Occipital lobe (tissue), 3 donors: ENCODE data around the gene TOM1L2. TPM values are rescaled to one million over a fixed set of nuclear protein-coding genes. Genes with fewer than 3 reads are reported as not detected.
A peak's percentile ranks its signal among the peaks of the same experiment; 100 is the strongest.
"Not testable (repeated sequence)": the region's sequence is repeated elsewhere in the genome, so short reads cannot be mapped to it uniquely, and the experiment has no call there.

Experiments
- DNase-seq: peaks from one replicate; lab custom pipeline; 2025; lab: John Stamatoyannopoulos, UW
- small RNA-seq: library from RNA; depleted of rRNA; stranded (forward); fragments of <200 nt; gene quantifications from one replicate; pipeline ENCODE3, GENCODE V24; 2014
- total RNA-seq: library from RNA; depleted of rRNA; stranded (reverse); fragments of >200 nt; gene quantifications from one replicate; pipeline ENCODE4 v1.2.3, GENCODE V29; 2014

The TOM1L2 gene
- total RNA-seq, 1 donor from 2014 or later: 17.8 TPM

DNA sequence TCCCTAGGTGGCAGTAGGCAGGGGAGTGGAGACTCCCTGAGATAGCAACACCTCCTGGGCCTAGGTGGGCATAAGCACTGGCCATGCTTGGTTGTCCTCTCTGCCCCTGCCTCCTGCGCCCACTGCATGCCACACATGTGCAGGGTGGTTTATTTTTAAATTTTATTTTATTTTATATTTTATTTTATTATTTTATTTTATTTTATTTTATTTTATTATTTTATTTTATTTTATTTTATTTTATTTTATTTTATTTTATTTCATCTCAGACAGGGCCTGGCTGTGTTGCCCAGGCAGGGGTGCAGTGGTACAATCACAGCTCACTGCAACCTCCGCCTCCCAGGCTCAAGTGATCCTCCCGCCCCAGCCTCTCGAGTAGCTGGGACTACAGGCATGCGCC lies 164.0 kb downstream of the TOM1L2 start:
- not testable (repeated sequence) for DNase-seq

DNA sequence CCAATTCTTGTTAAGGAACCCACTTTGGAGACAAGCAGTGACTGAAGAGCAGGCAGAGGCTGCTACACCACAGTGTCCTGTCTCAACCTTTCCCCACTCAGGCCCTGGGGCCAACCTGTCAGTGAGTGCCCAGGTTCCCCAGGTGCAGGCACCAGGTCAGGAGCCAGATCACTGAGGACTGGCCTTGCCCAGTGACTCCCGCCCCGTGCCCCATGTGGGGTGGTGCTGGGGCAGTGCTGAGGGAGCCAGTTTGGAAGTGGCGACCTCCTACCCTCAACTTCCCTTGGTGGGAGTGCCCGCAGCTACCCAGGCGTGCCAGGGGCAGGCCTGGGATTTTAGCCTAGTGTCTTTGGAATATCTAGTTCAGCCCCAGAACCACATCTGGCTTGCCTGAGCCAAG lies 164.8 kb downstream of the TOM1L2 start:
- no peak for DNase-seq

DNA sequence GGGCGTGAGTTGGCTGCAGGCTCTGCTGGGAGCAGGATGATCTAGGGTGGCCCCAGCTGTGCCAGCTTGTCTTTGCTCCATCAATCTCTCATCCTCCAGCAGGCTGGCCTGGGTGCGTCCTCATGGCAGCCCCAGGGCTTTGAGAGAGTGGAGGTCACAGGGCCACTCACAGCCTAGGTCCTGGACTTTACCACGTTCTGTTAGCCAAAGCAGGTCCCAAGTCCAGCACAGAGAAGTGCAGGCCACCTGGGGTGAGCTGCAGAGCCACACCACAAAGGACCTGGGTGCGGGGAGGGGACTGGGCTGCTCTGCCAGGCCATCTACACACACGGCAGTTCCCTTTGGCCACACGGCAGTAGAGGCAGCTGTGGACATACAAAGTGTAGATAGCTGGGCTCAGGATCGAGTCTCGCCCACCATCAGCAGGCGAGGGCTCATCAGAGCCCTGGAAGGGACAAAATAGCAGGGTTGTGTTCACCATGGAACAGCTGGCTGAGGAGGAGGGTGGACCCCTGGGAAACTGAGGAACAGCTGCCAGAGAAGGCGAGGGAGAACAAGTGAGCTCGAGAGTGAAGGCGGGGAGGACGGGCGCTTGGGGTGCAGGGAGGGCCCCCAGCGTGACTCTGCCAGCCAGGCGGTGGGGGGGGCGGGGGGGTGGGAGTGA lies 165.5 kb downstream of the TOM1L2 start:
- DNase-seq: no peak

DNA sequence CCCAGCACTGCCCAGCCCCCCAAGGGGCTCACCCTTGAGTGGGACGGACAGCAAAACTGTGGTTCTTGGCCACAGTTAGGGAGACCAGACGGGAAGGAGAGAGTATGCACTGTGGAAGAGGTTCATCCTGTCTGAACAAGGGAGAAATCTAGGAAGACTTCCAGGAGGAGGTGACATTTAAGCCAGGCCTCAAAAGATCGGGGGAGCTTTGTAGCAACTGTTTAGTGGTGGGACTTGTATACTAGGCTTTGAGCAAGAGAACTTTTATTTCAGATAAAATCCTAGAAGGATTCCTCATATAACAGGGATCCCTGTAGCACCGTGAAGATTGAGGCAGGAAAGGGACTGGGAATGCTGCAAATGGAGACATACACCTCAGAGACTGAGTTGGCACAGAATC lies 166.2 kb downstream of the TOM1L2 start:
- DNase-seq: no peak

DNA sequence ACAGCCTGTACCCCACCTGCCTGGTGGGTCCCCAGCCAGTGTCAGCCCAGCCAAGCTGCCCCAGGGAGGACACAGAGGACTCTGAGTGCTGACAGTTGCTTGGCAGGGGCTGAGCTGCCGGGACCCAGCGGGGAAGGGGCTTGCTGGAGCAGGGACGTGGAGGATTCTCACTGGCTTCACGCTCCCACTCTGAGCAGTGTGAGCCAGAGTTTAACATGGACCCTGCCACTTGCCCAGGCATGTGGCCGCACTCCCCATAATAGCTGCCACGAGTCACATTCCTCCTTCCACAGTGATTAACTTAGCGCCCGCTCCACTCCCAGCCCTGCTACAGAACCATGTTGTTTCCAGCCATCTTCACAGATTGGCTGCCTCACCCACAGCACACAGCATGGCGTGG lies 166.6 kb downstream of the TOM1L2 start:
- DNase-seq: no peak

DNA sequence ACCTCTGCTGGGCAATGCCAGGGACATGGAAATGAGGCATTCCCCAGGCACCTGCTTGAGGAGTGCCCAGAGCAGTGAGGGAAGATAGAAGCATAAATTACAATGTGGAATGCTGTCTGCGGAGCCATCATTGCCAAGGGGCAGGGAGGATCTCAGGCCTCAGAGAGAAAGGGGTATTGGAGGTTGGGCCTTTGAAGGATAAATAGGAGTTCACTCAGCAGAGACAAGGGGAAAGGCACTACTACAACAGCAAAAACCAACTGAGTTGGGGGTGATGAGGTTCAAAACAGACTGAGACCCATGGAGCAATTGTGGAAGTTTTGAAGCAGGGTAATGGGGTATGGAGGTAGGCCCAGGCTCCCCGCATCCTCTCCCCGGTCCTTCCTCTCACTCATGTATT lies 168.2 kb downstream of the TOM1L2 start:
- no peak for DNase-seq

DNA sequence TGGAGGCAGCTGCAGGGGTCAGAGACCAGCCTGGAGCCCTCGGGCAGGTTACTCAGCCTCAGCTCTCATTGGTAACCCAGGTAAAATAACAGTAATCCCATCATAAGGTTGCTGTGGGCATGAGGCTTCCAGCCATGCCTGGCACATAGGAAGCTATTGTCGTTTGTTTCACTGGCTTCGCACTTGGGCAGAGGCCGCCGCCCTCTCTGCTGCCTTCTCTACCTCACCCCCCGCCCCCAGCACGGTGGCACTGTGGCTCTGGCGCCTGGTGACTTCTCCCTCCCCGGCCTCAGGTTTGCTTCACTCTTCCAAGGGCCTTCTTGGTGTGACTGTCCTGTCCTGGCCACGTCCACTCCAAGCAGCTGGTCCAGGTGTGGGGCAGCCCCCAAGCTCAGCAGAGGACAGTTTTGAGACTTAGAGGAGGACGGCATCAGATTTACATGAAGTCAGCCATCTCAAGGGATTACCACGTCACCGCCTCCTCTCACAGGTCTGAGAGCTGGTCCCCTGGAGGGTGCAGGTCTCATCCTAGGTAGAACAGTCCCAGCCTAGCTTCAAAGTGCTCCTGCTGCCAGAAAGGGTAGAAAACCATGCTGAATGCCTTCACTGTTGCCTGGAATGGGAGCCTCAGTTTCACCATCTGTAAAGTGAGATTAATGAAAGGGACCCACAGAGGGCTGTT lies 170.3 kb downstream of the TOM1L2 start:
- no peak for DNase-seq

DNA sequence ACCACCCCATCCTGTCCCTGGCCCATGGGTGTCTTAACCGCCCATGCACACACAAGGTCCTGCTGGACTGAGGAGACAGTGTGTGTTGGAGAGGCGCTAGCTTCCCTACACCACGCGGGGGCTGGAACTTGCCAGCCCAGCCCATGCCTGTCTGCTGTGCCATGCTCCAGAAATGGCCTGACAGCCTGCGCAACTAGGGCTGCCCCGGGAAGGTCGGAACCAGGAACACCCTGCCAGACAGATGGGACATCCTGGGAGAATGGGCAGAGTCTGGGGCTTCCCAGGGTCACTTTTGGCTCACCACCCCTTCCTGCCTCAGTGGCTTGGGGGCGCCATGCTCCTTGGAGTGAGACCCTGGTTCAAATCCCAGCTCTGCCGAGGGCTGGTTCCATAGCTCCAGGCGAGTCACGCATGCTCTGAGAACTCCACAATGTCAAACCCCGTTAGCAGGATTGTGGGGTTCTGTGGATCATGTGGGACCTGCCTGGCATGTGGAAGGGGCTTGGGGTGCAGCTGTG lies 171.6 kb downstream of the TOM1L2 start:
- DNase-seq: no peak

DNA sequence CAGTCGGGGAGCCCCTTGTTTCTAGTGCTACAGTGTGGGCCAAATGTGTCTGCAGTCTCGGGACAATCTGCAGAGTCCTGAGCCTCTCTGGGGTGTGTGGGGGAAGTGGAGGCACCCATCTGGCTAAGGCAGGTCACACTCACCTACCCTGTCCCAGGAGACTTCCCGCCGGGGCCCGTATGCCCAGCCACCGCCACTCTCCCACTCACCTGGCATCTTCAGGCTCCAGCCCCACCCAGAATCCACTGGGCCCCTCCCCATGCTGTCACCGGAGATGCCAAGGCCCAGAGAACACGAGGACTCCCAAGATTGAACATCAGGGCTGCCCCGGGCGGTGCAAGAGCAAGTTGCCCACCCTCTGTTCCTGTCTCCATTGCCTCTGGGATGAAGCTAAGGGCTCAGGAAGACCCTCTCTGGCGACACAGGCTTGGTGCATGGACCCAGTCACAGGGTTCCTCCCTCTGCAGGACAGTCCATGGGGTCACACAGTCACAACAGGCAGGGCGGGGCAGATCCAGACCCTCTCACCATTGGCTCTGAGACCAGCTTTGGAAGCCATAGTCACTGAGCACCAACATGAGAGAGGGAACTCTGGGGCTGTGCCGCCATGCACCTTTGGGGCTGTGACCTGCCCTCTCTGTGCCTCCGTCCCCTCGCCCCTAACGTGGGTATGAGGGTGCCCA lies 173.5 kb downstream of the TOM1L2 start:
- DNase-seq: no peak

DNA sequence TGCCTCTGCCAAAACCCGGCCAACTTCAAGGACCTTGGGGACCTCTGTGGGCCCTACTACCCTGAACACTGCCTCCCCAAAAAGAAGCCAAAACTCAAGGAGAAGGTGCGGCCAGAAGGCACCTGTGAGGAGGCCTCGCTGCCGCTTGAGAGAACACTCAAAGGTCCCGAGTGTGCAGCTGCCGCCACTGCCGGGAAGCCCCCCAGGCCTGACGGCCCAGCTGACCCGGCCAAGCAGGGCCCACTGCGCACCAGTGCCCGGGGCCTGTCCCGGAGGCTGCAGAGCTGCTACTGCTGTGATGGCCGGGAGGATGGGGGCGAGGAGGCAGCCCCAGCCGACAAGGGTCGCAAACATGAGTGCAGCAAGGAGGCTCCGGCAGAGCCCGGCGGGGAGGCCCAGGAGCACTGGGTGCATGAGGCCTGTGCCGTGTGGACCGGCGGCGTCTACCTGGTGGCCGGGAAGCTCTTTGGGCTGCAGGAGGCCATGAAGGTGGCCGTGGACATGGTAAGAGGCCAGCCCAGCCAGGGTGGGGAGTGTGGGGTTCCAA lies 174.1 kb downstream of the TOM1L2 start:
- DNase-seq: no peak

DNA sequence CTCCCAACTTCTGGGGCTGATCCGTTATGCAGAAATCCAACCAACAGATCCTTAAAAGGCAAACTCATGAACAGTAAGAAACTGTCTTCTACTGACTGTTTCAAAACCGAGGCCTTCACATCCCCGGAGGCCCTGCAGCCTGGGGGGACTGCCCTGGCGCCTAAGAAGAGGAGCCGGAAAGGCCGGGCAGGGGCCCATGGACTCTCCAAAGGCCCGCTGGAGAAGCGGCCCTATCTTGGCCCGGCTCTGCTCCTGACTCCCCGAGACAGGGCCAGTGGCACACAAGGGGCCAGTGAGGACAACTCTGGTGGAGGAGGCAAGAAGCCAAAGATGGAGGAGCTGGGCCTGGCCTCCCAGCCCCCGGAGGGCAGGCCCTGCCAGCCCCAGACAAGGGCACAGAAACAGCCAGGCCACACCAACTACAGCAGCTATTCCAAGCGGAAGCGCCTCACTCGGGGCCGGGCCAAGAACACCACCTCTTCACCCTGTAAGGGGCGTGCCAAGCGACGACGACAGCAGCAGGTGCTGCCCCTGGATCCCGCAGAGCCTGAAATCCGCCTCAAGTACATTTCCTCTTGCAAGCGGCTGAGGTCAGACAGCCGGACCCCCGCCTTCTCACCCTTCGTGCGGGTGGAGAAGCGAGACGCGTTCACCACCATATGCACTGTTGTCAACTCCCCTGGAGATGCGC lies 174.9 kb downstream of the TOM1L2 start:
- no peak for DNase-seq

DNA sequence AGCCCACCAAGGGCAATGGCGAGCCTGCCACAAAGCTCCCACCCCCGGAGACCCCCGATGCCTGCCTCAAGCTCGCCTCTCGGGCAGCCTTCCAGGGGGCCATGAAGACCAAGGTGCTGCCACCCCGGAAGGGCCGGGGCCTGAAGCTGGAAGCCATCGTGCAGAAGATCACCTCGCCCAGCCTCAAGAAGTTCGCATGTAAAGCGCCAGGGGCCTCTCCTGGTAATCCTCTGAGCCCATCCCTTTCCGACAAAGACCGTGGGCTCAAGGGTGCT lies 175.5 kb downstream of the TOM1L2 start:
- no peak for DNase-seq

DNA sequence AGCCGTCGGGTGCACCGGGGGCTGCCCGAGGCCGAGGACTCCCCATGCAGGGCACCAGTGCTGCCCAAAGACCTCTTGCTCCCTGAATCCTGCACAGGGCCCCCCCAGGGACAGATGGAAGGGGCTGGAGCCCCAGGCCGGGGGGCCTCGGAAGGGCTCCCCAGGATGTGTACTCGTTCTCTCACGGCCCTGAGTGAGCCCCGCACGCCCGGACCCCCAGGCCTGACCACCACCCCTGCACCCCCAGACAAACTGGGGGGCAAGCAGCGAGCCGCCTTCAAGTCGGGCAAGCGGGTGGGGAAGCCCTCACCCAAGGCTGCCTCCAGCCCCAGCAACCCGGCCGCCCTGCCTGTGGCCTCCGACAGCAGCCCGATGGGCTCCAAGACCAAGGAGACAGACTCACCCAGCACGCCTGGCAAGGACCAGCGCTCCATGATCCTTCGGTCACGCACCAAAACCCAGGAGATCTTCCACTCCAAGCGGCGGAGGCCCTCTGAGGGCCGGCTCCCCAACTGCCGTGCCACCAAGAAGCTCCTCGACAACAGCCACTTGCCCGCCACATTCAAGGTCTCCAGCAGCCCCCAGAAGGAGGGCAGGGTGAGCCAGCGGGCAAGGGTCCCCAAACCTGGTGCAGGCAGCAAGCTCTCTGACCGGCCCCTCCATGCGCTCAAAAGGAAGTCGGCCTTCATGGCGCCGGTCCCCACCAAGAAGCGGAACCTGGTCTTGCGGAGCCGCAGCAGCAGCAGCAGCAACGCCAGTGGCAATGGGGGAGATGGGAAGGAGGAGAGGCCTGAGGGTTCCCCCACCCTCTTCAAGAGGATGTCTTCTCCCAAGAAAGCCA lies 176.0 kb downstream of the TOM1L2 start:
- DNase-seq: no peak

DNA sequence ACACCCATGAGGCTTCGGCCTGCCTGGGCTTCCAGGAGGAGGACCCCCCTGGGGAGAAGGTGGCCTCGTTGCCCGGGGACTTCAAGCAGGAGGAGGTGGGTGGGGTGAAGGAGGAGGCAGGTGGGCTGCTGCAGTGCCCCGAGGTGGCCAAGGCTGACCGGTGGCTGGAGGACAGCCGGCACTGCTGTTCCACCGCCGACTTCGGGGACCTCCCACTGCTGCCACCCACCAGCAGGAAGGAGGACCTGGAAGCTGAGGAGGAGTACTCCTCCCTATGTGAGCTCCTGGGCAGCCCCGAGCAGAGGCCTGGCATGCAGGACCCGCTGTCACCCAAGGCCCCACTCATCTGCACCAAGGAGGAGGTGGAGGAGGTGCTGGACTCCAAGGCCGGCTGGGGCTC lies 176.9 kb downstream of the TOM1L2 start:
- DNase-seq: no peak

DNA sequence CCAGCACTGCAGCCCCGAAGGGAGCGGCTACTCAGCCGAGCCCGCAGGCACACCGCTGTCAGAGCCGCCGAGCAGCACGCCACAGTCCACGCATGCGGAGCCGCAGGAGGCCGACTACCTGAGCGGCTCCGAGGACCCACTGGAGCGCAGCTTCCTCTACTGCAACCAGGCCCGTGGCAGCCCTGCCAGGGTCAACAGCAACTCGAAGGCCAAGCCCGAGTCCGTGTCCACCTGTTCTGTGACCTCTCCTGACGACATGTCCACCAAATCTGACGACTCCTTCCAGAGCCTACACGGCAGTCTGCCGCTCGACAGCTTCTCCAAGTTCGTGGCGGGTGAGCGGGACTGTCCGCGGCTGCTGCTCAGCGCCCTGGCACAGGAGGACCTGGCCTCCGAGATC lies 177.8 kb downstream of the TOM1L2 start:
- no peak for DNase-seq

Small RNA genes lying within 50 kb of the gene (small RNA-seq; reads per million reads assigned to genes)
- gene MIR33B (0.44 reads per million, percentile 41 among the genes with 10 or more reads in this experiment), gene MIR6777 (not detected)

Other genes with a start within 250 kb of the TOM1L2 start
- 12.6 TPM for gene SREBF1, start 135.4 kb downstream of the TOM1L2 start, total RNA-seq
- 2.0 TPM for gene DRC3, start 462 bp upstream of the TOM1L2 start, total RNA-seq
- 27.6 TPM for gene ATPAF2, start 66.8 kb upstream of the TOM1L2 start, total RNA-seq
- gene GID4, start 67.0 kb upstream of the TOM1L2 start, total RNA-seq: 9.0 TPM
- gene DRG2, start 115.5 kb upstream of the TOM1L2 start, total RNA-seq: 14.3 TPM
- gene MYO15A, start 136.4 kb upstream of the TOM1L2 start, total RNA-seq: 2.0 TPM
- 79.7 TPM for gene ALKBH5, start 211.4 kb upstream of the TOM1L2 start, total RNA-seq